Measurements from ENCODE around the gene R3HCC1L.

- TF ChIP-seq CTCF (IDR thresholded peaks at IDR 0.05; ENCODE audit: insufficient read depth, low read length, poor library complexity, severe bottlenecking), result no peak
- no peak for TF ChIP-seq EZH2phosphoT487 (conservative IDR thresholded peaks at IDR 0.05; ENCODE audit: low read length)
Observed at GRCh38 chr10:98254234-98254974, 119.9 kb downstream of the R3HCC1L start.
